ENCODE measurements around the gene SLC22A14.

SLC22A14 gene

GRCh38 chr3:38247366-38248035, 34.6 kb upstream of the SLC22A14 start:
- TF ChIP-seq, protein P1, sequence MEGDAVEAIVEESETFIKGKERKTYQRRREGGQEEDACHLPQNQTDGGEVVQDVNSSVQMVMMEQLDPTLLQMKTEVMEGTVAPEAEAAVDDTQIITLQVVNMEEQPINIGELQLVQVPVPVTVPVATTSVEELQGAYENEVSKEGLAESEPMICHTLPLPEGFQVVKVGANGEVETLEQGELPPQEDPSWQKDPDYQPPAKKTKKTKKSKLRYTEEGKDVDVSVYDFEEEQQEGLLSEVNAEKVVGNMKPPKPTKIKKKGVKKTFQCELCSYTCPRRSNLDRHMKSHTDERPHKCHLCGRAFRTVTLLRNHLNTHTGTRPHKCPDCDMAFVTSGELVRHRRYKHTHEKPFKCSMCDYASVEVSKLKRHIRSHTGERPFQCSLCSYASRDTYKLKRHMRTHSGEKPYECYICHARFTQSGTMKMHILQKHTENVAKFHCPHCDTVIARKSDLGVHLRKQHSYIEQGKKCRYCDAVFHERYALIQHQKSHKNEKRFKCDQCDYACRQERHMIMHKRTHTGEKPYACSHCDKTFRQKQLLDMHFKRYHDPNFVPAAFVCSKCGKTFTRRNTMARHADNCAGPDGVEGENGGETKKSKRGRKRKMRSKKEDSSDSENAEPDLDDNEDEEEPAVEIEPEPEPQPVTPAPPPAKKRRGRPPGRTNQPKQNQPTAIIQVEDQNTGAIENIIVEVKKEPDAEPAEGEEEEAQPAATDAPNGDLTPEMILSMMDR (IDR thresholded peaks at IDR 0.05; ENCODE audit: low read depth, low read length, missing control alignments): peak; percentile 31
- DNase-seq (ENCODE audit: low read depth): peak; percentile 92
- in situ Hi-C loops (cut with HindIII; ENCODE audit: low sequenced_read_pairs): no loop called here
- no peak overlapping the region for H3K4me3 ChIP-seq (ENCODE audit: low read depth, low read length)

- TF ChIP-seq, protein P1 (IDR thresholded peaks at IDR 0.05; ENCODE audit: low read depth, low read length, missing control alignments): no peak
- DNase-seq (ENCODE audit: low read depth): no peak
- in situ Hi-C loops (cut with HindIII; ENCODE audit: low sequenced_read_pairs): no loop called here
- H3K4me3 ChIP-seq (ENCODE audit: low read depth, low read length): no peak overlapping the region
These were observed 31.9 kb upstream of the SLC22A14 start for GRCh38 chr3:38250198-38250597.

DNA sequence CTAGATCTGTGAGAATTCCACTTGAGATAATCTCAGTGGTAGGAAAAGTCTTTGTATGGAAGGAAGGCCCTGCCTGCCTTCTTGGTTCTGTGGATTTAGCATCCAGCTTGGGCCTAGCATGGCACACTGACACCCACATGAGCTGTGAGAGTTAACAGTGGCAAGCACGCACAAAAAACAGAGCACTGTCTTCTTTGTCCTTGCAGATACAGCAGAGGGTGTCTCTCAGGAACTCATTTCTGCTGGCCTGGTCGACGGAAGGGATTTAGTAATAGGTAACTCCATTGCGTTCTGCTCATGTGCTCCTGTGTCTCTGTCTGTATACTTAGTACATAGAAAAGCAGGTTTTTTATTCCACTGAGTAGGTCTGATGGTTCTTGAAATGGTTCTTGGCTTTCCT, 30.9 kb upstream of the SLC22A14 start:
- TF ChIP-seq, protein P1 (IDR thresholded peaks at IDR 0.05; ENCODE audit: low read depth, low read length, missing control alignments): no peak
- no peak for DNase-seq (ENCODE audit: low read depth)
- in situ Hi-C loops (cut with HindIII; ENCODE audit: low sequenced_read_pairs): no loop called here
- no peak overlapping the region for H3K4me3 ChIP-seq (ENCODE audit: low read depth, low read length)

GRCh38 chr3:38253704-38254103, 28.4 kb upstream of the SLC22A14 start:
- no peak for DNase-seq (ENCODE audit: low read depth)
- in situ Hi-C loops (cut with HindIII; ENCODE audit: low sequenced_read_pairs): no loop called here
- H3K4me3 ChIP-seq (ENCODE audit: low read depth, low read length): no peak overlapping the region
- TF ChIP-seq, protein P1 (IDR thresholded peaks at IDR 0.05; ENCODE audit: low read depth, low read length, missing control alignments): no peak

DNA sequence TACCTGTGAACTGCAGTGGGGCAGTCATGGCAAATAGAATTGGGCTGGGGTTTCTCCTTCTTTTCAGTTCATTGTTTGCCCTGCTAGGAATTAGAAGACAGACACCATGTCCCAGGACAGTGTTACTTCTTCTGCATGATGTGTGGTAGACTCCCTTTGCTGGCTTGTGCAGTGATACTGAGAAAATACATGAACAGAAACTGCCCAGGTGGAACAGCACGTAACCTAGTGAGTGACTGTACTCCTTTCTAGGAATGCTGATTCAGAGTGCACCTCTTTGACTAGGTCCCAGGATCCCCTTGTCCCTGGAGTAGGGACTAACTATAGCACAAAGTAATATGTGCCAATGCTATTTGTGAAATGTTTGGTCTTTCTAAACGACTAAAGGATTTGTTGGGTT, 27.2 kb upstream of the SLC22A14 start:
- TF ChIP-seq, protein P1 (IDR thresholded peaks at IDR 0.05; ENCODE audit: low read depth, low read length, missing control alignments): no peak
- H3K4me3 ChIP-seq (ENCODE audit: low read depth, low read length): no peak overlapping the region
- no peak for DNase-seq (ENCODE audit: low read depth)
- in situ Hi-C loops (cut with HindIII; ENCODE audit: low sequenced_read_pairs): no loop called here

GRCh38 chr3:38255627-38256026, 26.5 kb upstream of the SLC22A14 start:
- in situ Hi-C loops (cut with HindIII; ENCODE audit: low sequenced_read_pairs): no loop called here
- TF ChIP-seq, protein P1 (IDR thresholded peaks at IDR 0.05; ENCODE audit: low read depth, low read length, missing control alignments): no peak
- DNase-seq (ENCODE audit: low read depth): no peak
- no peak overlapping the region for H3K4me3 ChIP-seq (ENCODE audit: low read depth, low read length)

Data from astrocyte of the cerebellum (primary cell).